PC-3 (cell line): ENCODE results near the gene USP12. TPM values are rescaled to one million over a fixed set of nuclear protein-coding genes. Genes with fewer than 3 reads are reported as not detected.

Source experiments
- ATAC-seq: fragments of 200-7000 bp; cut with Tn5 transposase; 2 replicates; pipeline ENCODE4 v1.9.1; 2020; ENCODE audit warnings: mild to moderate bottlenecking, moderate library complexity
- BruUV-seq: library from RNA; stranded (reverse); fragments of 400-500 nt; replicated peaks from 2 replicates; lab custom pipeline; 2021; lab: Mats Ljungman, UMichigan
- CTCF ChIA-PET: fragments of 300-600 bp; sonication (Branson Sonifier 250); formaldehyde crosslinking; loops from one replicate; lab custom pipeline; 2022; ENCODE audit warnings: antibody characterized with exemption; lab: Charles Lee
- POLR2A ChIA-PET: fragments of 300-600 bp; sonication (Branson Sonifier 250); formaldehyde crosslinking; loops from one replicate; lab custom pipeline; 2022; ENCODE audit warnings: antibody characterized with exemption; ENCODE audit not compliant: unreplicated experiment; lab: Charles Lee
- DNase-seq: peaks from one replicate; pipeline ENCODE4 v3.0.0-alpha.2; 2015
- H2AFZ ChIP-seq: fragments of 300-600 bp; sonication (generic); 2 replicates; pipeline ENCODE4 v1.6.0; 2016; ENCODE audit warnings: antibody characterized with exemption, low read length
- H3F3A ChIP-seq: fragments of 300-600 bp; sonication (generic); one replicate; pipeline ENCODE4 v1.6.0; 2017; ENCODE audit warnings: antibody characterized with exemption, low read length, control low read depth, mild to moderate bottlenecking; ENCODE audit not compliant: unreplicated experiment
- H3K27ac ChIP-seq: fragments of 300-600 bp; sonication (generic); 2 replicates; pipeline ENCODE4 v1.5.1; 2016; ENCODE audit warnings: mild to moderate bottlenecking, low read length
- H3K27me3 ChIP-seq: fragments of 300-600 bp; sonication (generic); 2 replicates; pipeline ENCODE4 v1.6.1; 2016; ENCODE audit warnings: low read length, mixed read lengths
- H3K36me3 ChIP-seq: fragments of 300-600 bp; sonication (generic); 2 replicates; pipeline ENCODE4 v1.6.1; 2016; ENCODE audit warnings: low read depth, mixed run types, low read length, mixed read lengths
- H3K4me1 ChIP-seq: fragments of 300-600 bp; sonication (generic); 2 replicates; pipeline ENCODE4 v1.5.1; 2016; ENCODE audit warnings: low read length; ENCODE audit not compliant: insufficient read depth
- H3K4me2 ChIP-seq: fragments of 300-600 bp; sonication (generic); 2 replicates; pipeline ENCODE4 v1.6.0; 2016; ENCODE audit warnings: low read length
- H3K4me3 ChIP-seq: fragments of 300-600 bp; sonication (generic); 2 replicates; pipeline ENCODE4 v1.5.1; 2016; ENCODE audit warnings: mild to moderate bottlenecking, low read length, mixed read lengths
- H3K79me2 ChIP-seq: fragments of 300-600 bp; sonication (generic); 2 replicates; pipeline ENCODE4 v1.6.1; 2017; ENCODE audit warnings: low read length, mixed read lengths
- H3K9ac ChIP-seq: fragments of 300-600 bp; sonication (generic); 2 replicates; pipeline ENCODE4 v1.6.0; 2016; ENCODE audit warnings: mild to moderate bottlenecking, low read length
- H3K9me2 ChIP-seq: fragments of 300-600 bp; sonication (generic); replicated peaks from 2 replicates; pipeline ENCODE4 v1.6.1; 2016; ENCODE audit warnings: mixed run types, low read length, mixed read lengths
- H3K9me3 ChIP-seq: fragments of 300-600 bp; sonication (generic); 2 replicates; pipeline ENCODE4 v1.6.1; 2016; ENCODE audit warnings: low read length, mixed read lengths
- H4K20me1 ChIP-seq: fragments of 300-600 bp; sonication (generic); 2 replicates; pipeline ENCODE4 v1.6.1; 2016; ENCODE audit warnings: low read length, mixed read lengths
- EZH2 ChIP-seq: fragments of 300-600 bp; sonication (generic); IDR thresholded peaks from one replicate; pipeline ENCODE4 v1.6.1; 2017; ENCODE audit warnings: antibody characterized with exemption, mild to moderate bottlenecking, low read length; ENCODE audit not compliant: unreplicated experiment
- EZH2phosphoT487 ChIP-seq: fragments of 300-600 bp; sonication (generic); IDR thresholded peaks from 2 replicates; pipeline ENCODE4 v1.6.1; 2018; ENCODE audit warnings: mild to moderate bottlenecking, antibody characterized with exemption, low read length, borderline replicate concordance
- intact Hi-C: fragments of 100-400 bp; cut with micrococcal nuclease; formaldehyde crosslinking; loops from 2 replicates; pipeline ENCODE4 v1.9.0; 2023
- total RNA-seq: library from RNA; depleted of rRNA; stranded (reverse); fragments of >200 nt; gene quantifications from 2 replicates; pipeline ENCODE4 v1.2.3, GENCODE V29; 2014
- TF ChIP-seq, protein P1 (sequence below): fragments of 300-600 bp; sonication (generic); conservative IDR thresholded peaks from 2 replicates; pipeline ENCODE4 v1.5.1; 2017; ENCODE audit warnings: antibody characterized with exemption, low read depth, mild to moderate bottlenecking, low read length

The USP12 gene
- total RNA-seq, 1 experiment from 2014 or later: 24.2 TPM

DNA sequence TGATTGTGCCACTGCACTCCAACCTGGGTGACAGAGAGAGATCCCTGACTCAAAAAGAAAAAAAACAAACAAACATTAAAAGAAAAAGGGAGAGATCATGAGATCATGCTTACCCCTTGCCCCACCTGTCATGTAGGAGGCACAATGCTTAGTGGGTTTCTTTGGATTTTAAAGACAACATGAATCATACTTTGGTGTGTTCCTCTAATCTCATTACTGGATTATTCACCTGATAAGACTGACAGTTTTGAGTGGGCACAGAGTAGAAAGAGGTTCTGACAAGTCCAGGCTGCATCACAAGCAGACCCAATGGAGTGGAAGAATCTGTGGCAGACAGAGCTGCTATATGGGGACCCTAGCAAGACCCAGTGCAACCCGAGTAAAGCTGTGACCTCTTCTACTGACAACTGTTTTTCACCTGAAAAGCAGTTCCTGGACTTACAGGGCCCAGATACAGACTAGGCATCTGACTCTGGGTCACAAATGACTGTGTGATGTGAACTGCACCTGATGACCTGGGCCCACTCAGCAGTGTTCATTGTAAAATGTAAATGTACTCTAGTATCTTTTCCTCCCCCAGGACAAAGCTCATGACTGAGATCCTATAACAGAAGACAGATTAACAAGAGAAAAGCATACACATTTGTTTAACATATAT lies 28.9 kb upstream of the USP12 start:
- H3K4me2 ChIP-seq: no peak overlapping the region
- CTCF ChIA-PET: no interaction called here
- intact Hi-C loops: loop anchor here (5.0 kb wide), 1 partner anchor 33 kb away; no protein-coding TSS in a partner anchor

DNA sequence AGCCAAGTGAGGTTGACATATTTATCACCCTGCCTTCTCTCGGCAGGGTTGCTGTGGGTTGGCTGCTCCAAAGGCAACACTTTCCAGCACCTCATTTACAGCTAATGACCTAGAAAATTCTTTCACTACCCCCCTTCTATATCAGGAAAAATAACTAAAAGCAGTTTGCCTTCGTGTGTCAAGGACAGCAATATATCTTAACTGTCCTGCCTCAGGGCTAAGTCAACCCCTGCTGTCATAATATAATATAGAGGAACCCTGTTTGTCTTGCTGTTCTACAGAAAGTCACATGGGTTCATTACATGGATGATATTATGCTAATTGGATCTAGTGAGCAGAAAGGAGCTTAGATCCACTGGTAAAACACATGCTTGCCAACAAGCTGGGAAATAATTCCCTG lies 28.1 kb upstream of the USP12 start:
- Histone ChIP-seq H3K9me3 (no peaks in the 10 kb centered on the region), H2AFZ (no peak overlapping the region), H3K4me2 (0 out of 2 replicates have a peak overlapping the region, but pooled peaks have one; percentile 11), H3K4me3 (no peak overlapping the region), H3K36me3 (no peaks in the 10 kb centered on the region), H4K20me1 (no peaks in the 10 kb centered on the region), H3K9me2 (no peaks in the 10 kb centered on the region), H3K9ac (no peak overlapping the region), H3K79me2 (no peaks in the 10 kb centered on the region), H3K27ac (no peak overlapping the region), H3K4me1 (peaks cover 38% of the 10 kb centered on the region), H3K27me3 (no peaks in the 10 kb centered on the region), H3F3A (peaks cover 3% of the 10 kb centered on the region)
- CTCF ChIA-PET: no interaction called here
- POLR2A ChIA-PET: no interaction called here
- no TSS peak for BruUV-seq
- TF ChIP-seq, protein P1, sequence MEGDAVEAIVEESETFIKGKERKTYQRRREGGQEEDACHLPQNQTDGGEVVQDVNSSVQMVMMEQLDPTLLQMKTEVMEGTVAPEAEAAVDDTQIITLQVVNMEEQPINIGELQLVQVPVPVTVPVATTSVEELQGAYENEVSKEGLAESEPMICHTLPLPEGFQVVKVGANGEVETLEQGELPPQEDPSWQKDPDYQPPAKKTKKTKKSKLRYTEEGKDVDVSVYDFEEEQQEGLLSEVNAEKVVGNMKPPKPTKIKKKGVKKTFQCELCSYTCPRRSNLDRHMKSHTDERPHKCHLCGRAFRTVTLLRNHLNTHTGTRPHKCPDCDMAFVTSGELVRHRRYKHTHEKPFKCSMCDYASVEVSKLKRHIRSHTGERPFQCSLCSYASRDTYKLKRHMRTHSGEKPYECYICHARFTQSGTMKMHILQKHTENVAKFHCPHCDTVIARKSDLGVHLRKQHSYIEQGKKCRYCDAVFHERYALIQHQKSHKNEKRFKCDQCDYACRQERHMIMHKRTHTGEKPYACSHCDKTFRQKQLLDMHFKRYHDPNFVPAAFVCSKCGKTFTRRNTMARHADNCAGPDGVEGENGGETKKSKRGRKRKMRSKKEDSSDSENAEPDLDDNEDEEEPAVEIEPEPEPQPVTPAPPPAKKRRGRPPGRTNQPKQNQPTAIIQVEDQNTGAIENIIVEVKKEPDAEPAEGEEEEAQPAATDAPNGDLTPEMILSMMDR: no peak
- no peak for TF ChIP-seq EZH2
- no peak for TF ChIP-seq EZH2phosphoT487
- no peak for DNase-seq
- intact Hi-C loops: loop anchor here (5.0 kb wide), 1 partner anchor 32 kb away; no protein-coding TSS in a partner anchor
- no peak for ATAC-seq

More for the DNA sequence above, 28.9 kb upstream of the USP12 start:
- H3K27ac ChIP-seq: peak overlapping the region; percentile 17
- peaks cover 32% of the 10 kb centered on the region for H3K4me1 ChIP-seq
- no peaks in the 10 kb centered on the region for H3F3A ChIP-seq
- no TSS peak for BruUV-seq
- ATAC-seq: peak; percentile 44; the same call in 1 of the 2 replicates
- no peaks in the 10 kb centered on the region for H3K27me3 ChIP-seq
- POLR2A ChIA-PET: no interaction called here
- no peaks in the 10 kb centered on the region for H4K20me1 ChIP-seq
- no peak overlapping the region for H2AFZ ChIP-seq
- H3K36me3 ChIP-seq: no peaks in the 10 kb centered on the region
- H3K9me2 ChIP-seq: no peaks in the 10 kb centered on the region
- DNase-seq: peak; percentile 68
- TF ChIP-seq EZH2: no peak
- TF ChIP-seq EZH2phosphoT487: no peak
- TF ChIP-seq, protein P1: no peak
- no peaks in the 10 kb centered on the region for H3K79me2 ChIP-seq
- no peak overlapping the region for H3K4me3 ChIP-seq
- no peak overlapping the region for H3K9ac ChIP-seq
- no peaks in the 10 kb centered on the region for H3K9me3 ChIP-seq

GRCh38 chr13:27199211-27199610 lies 27.6 kb upstream of the USP12 start:
- TF ChIP-seq EZH2: no peak
- TF ChIP-seq, protein P1: no peak
- no peak for TF ChIP-seq EZH2phosphoT487
- H3K4me2 ChIP-seq: no peak overlapping the region
- no peaks in the 10 kb centered on the region for H3K79me2 ChIP-seq
- ATAC-seq (no peak), DNase-seq (no peak)
- H2AFZ ChIP-seq: no peak overlapping the region
- intact Hi-C loops: no loop called here
- BruUV-seq: no TSS peak
- H3K4me3 ChIP-seq: no peak overlapping the region
- peaks cover 5% of the 10 kb centered on the region for H3F3A ChIP-seq
- no peak overlapping the region for H3K27ac ChIP-seq
- CTCF ChIA-PET: no interaction called here
- H3K27me3 ChIP-seq: no peaks in the 10 kb centered on the region
- no peaks in the 10 kb centered on the region for H4K20me1 ChIP-seq
- H3K9me3 ChIP-seq: no peaks in the 10 kb centered on the region
- no peak overlapping the region for H3K9ac ChIP-seq
- peaks cover 43% of the 10 kb centered on the region for H3K4me1 ChIP-seq
- H3K9me2 ChIP-seq: no peaks in the 10 kb centered on the region
- H3K36me3 ChIP-seq: no peaks in the 10 kb centered on the region
- POLR2A ChIA-PET: no interaction called here
